CD4-positive, alpha-beta T cell treated with Interleukin-15 for 4 hours (primary cell): ENCODE results near the gene ZMYND11.

Experiments used
- DNase-seq: peaks from one replicate; pipeline ENCODE4 v3.0.0-alpha.2; 2020; ENCODE audit warnings: low spot score

ZMYND11 gene

GRCh38 chr10:135132-135600 lies at the start of gene ZMYND11:
Gene ZMYND11, plus strand, starts transcription at chr10:135455. Its CDS starts 44,558 bp downstream, at chr10:180013.
- peak; percentile 71 for DNase-seq

DNA sequence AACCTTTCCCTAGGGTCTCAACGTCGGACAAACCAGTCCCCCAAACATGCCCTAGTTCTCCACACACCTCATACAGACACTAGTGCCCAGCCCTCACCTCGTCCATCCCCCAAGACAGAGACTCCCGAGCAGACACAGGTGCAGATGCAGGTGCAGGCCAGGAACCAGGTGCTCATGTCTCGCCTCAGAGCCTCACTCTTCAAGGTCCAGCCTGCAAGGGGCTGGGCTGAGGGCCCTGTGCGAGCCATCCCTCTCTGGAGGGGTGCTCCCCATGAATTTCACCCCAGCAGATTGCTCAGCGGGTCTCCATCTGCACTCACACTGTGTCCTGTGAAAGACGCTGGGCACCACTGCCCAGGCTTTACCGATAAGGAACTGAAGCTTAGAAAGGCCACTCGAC lies 49.2 kb upstream of the ZMYND11 start:
- no peak for DNase-seq

DNA sequence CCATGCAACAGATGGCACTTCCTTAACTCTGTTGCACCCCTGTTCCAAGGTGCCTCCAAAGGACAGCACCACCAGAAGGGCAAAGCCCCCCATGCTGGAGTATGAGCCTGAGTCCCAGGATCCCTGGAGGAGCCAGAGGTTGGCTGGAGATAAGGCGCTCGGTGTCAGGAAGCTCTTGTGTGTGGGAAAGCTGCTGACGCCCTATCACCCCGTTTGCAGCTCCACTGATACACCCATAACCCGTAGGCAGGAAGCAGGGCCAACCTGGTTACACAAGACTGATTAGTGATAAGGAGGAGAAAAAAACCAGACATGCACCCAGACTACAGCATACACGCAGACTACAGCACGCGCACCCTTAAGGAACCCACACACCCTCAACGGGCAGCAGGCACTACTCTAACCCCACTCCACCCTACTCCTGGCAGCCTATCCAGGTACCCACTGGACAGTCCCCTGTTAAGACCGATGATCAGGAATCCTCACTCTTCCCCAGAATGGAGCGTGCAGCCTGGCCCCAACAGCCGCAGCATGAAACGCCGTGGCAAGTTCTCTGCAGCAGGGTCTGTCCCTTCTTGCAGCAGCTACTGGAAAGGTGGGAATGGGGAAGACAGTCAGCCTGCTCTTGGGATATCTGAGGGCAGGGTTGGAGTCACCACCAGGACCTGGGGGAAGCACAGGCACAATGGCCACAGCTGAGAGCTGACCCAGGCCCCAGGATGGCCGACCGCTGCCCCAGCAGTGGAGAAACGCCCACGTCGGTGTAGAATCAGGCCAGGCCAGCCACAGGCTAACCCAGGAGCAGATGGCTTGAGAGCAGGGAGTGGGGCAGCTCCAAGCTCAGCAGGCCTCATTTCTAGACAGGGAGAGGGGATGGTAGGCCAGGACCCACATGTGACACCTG lies 47.8 kb upstream of the ZMYND11 start:
- no peak for DNase-seq

GRCh38 chr10:88253-88652 lies 47.0 kb upstream of the ZMYND11 start:
- no peak for DNase-seq

GRCh38 chr10:89248-89647 lies 46.0 kb upstream of the ZMYND11 start:
- DNase-seq = no peak

DNA sequence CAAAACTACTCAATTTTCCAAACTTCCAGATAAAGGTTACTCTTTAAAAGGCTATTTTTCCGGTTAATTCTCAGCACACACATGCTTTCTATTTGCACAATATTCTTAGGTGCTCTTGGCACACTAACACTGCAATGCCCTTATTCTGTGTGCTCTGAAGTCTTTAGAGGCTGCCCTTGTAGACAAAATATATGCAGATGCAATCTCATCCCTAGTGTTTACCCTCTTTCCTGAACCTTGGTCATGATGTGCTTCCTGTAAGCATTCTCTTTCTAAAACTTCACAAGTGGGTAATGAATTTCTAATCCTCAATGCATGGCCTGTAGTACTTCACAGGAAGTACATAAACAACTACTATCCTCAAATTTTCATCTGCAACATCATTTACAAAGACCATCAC lies 45.1 kb upstream of the ZMYND11 start:
- DNase-seq = no peak

DNA sequence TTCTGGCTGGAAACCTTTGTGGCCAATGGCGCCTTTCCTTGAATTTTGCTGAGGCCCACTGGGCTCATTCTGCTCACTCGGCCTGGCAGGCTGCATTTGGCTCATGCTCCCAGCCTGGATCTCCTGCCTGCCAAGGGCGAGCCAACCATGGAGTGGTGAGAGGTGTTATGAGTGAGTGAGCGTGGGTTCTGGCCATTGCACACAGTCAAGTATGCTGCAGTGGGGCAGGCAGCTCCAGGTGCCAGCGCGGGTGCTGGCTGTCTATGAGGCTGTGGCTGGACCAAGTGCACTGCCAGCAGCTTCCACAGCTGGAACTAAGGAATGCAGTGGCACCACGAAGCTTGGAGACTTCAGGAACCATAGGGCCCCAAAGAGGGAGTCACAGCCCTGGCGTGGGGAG lies 43.9 kb upstream of the ZMYND11 start:
- no peak for DNase-seq

DNA sequence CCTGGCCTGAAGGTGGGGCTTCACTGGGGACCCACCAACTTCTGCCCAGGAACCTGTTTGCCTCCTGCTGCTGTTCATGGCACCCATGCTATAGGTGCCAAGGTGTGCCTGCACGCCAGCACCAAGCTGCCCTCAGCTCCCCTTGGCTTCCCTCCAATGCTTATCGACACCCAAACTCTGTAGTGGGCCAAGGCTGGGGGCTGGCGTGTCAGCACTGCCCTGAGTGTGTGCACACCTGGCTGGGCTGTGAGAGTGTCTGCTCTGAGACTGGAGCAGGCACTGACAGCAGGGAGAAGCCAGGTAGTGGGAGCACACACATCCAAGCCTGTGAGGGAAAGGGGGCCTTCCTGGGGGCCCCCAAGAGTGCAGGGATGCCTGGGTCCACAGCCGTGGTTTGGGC lies 43.1 kb upstream of the ZMYND11 start:
- no peak for DNase-seq

- no peak for DNase-seq
These were observed 42.4 kb upstream of the ZMYND11 start for GRCh38 chr10:92846-93245.

DNA sequence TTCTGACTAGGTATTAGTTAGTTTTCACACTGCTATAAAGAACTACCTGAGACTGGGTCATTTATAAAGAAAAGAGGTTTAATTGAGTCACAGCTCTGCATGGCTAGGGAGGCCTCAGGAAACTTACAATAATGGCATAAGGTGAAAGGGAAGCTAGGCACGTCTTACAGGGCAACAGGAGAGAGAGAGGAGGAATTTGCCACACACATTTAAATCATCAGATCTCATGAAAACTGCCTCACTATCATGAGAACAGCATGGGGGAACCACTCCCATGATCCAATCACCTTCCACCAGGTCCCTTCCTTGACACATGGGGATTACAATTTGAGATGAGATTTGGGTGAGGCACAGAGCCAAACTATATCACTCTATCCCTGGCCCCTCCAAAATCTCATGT lies 40.6 kb upstream of the ZMYND11 start:
- DNase-seq = no peak

- no peak for DNase-seq
These were observed 39.7 kb upstream of the ZMYND11 start for GRCh38 chr10:95356-96115.

GRCh38 chr10:96466-96865 lies 38.8 kb upstream of the ZMYND11 start:
- DNase-seq = no peak

DNA sequence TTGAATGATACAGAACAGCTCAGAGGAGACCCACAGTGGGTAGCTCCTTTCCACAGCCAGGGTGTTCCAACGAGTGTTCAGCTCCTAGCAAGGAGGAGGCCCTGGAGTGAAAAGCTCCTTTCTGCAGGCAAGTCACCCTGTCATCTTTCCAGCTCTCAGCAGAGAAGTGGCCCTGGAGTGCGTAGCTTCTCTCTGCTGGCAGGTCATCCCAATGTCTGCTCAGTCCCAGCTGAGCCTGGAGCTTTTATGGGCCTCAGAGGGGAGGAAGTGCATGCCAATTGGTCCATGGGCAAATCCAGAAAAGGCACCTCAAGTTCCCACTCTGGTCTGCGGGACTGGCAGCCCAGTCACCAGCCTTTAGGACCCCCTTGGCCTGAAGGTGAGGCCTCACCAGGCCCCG lies 30.8 kb upstream of the ZMYND11 start:
- DNase-seq = no peak

DNA sequence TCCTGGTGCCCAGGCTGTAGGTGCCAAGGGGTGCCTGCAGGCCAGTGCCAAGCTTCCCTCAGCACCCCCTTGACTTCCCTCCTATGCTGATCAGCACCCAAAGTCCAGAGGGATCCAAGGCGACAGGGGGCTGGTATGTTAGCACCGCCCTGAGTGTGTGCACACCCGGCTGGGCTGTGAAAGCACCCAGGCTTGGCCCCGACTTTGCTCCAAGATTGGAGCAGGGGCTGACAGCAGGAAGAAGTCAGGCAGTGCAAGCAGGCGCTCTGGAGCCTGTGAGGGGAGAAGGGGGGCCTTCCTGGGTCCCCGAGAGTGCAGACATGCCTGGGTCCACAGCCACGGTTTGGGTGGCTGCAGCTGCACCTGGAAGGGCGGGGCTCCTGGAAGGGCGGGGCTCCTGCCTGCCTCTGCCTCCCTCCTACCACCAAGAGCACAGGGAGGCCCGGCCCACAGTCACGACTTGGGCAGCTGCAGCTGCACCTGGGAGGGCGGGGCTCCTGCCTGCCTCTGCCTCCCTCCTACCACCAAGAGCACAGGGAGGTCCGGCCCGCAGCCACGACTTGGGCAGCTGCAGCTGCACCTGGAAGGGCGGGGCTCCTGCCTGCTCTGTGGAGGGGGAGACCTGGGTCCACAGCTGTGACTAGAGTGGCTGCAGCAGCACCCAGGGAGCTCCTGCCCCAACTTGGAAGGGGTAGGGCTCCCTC lies 30.2 kb upstream of the ZMYND11 start:
- no peak for DNase-seq

GRCh38 chr10:105806-106205 lies 29.4 kb upstream of the ZMYND11 start:
- DNase-seq = no peak

DNA sequence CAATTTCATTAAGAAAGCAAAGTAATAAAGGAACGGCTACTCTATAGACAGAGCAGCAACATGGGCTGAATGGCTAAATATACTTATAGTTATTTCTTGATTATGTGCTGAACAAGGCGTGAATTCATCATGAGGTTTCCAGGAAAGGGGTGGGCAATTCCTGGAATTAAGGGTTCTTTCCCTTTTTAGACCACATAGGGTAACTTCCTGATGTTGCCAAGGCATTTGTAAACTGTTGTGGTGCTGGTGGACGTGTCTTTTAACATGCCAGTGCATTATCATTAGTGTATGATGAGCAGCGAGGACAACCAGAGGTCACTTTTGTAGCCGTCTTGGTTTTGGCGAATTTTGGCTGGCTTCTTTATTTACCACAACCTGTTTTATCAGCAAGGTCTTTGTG lies 28.5 kb upstream of the ZMYND11 start:
- DNase-seq = no peak

- no peak for DNase-seq
These were observed 23.0 kb upstream of the ZMYND11 start for GRCh38 chr10:112246-112645.

- no peak for DNase-seq
These were observed 10.4 kb upstream of the ZMYND11 start for GRCh38 chr10:124874-125273.

GRCh38 chr10:127612-128432 lies 7.4 kb upstream of the ZMYND11 start:
- DNase-seq = peak; percentile 11

DNA sequence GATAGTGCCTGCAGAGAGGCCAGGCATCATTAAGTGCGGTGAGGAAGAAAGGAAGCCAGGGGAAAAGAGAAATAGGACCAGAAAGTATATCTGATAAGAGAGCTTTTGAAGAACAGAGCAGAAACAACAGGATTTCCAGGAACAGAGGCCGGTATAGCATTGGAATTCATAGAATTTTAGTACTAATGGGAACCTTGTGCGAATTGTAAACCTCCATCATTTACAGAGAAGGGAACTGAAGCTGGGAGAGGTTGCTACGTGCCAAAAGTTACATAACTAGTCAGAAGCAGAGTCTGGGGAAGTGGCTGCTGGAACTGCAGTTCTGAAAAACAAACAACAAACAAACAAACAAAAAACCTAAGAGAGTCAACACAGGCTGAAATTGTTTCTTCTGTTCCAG lies 5.4 kb upstream of the ZMYND11 start:
- no peak for DNase-seq
